HG02981 (cell line): ENCODE measurements around the gene QARS1.

Experiments
- ATAC-seq: cut with Tn5 transposase; IDR thresholded peaks from one replicate; pipeline ENCODE4 v1.9.1; 2021; ENCODE audit warnings: mild to moderate bottlenecking, moderate library complexity; ENCODE audit not compliant: unreplicated experiment

Gene QARS1

GRCh38 chr3:49104427-49105291, at the start of gene QARS1:
Gene QARS1, minus strand, starts transcription at chr3:49104757. Its CDS starts 24 bp downstream, at chr3:49104733.
- ATAC-seq: peak; percentile 92

- ATAC-seq: no peak
These were observed 48.9 kb upstream of the QARS1 start for GRCh38 chr3:49153349-49153912.

- no peak for ATAC-seq
These were observed 47.1 kb upstream of the QARS1 start for GRCh38 chr3:49151610-49152009.

GRCh38 chr3:49148159-49148558, 43.6 kb upstream of the QARS1 start:
- ATAC-seq: no peak

- ATAC-seq: no peak
These were observed 35.5 kb upstream of the QARS1 start for GRCh38 chr3:49140080-49140479.

GRCh38 chr3:49135499-49135898, 30.9 kb upstream of the QARS1 start:
- no peak for ATAC-seq

- no peak for ATAC-seq
These were observed 30.1 kb upstream of the QARS1 start for GRCh38 chr3:49134471-49135265.

- no peak for ATAC-seq
These were observed 28.8 kb upstream of the QARS1 start for GRCh38 chr3:49133226-49133951.

GRCh38 chr3:49132437-49133225, 28.1 kb upstream of the QARS1 start, which contains the start of gene LAMB2:
Gene LAMB2, minus strand, starts transcription at chr3:49133050. Its CDS starts 183 bp downstream, at chr3:49132867.
- ATAC-seq: no peak

GRCh38 chr3:49132073-49132436, 27.5 kb upstream of the QARS1 start:
- no peak for ATAC-seq

GRCh38 chr3:49131576-49131975, 27.0 kb upstream of the QARS1 start:
- ATAC-seq: no peak

- ATAC-seq: no peak
These were observed 26.5 kb upstream of the QARS1 start for GRCh38 chr3:49131040-49131439.

- ATAC-seq: no peak
These were observed 20.6 kb upstream of the QARS1 start for GRCh38 chr3:49124991-49125670.

- ATAC-seq: no peak
These were observed 19.6 kb upstream of the QARS1 start for GRCh38 chr3:49124203-49124602.

- no peak for ATAC-seq
These were observed 19.1 kb upstream of the QARS1 start for GRCh38 chr3:49123687-49124086.

- ATAC-seq: no peak
These were observed 18.5 kb upstream of the QARS1 start for GRCh38 chr3:49122886-49123545.

GRCh38 chr3:49122451-49122850, 17.9 kb upstream of the QARS1 start:
- no peak for ATAC-seq

GRCh38 chr3:49122022-49122421, 17.5 kb upstream of the QARS1 start:
- ATAC-seq: no peak

GRCh38 chr3:49121132-49121736, 16.7 kb upstream of the QARS1 start:
- ATAC-seq: no peak
